Measurements from ENCODE around the gene ATF2. TPM values are rescaled to one million over a fixed set of nuclear protein-coding genes. Genes with fewer than 3 reads are reported as not detected.

ATF2 gene
- total and polyA plus RNA-seq, 2 experiments from 2014 or later = 23.0 to 53.5 TPM

DNA sequence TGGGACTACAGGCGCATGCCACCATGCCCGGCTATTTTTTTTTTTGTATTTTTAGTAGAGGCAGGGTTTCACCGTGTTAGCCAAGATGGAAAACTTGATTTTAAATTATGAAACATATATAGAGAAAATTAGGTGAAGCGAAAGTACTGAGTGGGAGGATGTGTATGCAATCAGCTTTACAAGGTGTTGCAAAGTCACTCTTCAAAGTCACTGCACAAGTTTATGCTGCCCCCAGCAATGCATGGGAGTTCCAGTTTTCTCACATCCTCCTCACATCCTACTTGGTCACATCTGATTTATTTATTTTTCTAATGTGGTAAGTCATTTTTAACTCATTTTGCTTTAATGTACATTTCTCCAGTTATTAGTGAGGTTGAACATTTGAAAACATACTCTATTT is 113.7 kb downstream of the ATF2 start:
- Histone ChIP-seq H2AFZ (no peak overlapping the region), H3K79me2 (no peaks in the 10 kb centered on the region), H3K9me2 (replicated peaks; ENCODE audit: insufficient read depth) (no peaks in the 10 kb centered on the region), H3K27me3 (no peaks in the 10 kb centered on the region), H3K9me3 (ENCODE audit: low read depth) (no peaks in the 10 kb centered on the region), H3K4me1 (ENCODE audit: insufficient read depth) (no peaks in the 10 kb centered on the region), H4K20me1 (ENCODE audit: insufficient read depth, poor library complexity, severe bottlenecking) (no peaks in the 10 kb centered on the region), H3K4me2 (no peak overlapping the region), H3K4me3 (no peak overlapping the region), H3K36me3 (replicated peaks; ENCODE audit: insufficient read depth, low read depth) (no peaks in the 10 kb centered on the region), H3K27ac (no peak overlapping the region)
- TF ChIP-seq CTCF (IDR thresholded peaks at IDR 0.05; ENCODE audit: poor library complexity) (no peak), EZH2 (IDR thresholded peaks at IDR 0.05; ENCODE audit: borderline replicate concordance) (no peak), EZH2phosphoT487 (IDR thresholded peaks at IDR 0.05; ENCODE audit: low read depth, severe bottlenecking, unreplicated experiment) (no peak)
- WGBS (ENCODE audit: low lambda C conversion rate, missing lambda C conversion rate) = 96% methylated on average over 4 of the region's 4 CpGs
- no peak for DNase-seq (ENCODE audit: low spot score)

DNA sequence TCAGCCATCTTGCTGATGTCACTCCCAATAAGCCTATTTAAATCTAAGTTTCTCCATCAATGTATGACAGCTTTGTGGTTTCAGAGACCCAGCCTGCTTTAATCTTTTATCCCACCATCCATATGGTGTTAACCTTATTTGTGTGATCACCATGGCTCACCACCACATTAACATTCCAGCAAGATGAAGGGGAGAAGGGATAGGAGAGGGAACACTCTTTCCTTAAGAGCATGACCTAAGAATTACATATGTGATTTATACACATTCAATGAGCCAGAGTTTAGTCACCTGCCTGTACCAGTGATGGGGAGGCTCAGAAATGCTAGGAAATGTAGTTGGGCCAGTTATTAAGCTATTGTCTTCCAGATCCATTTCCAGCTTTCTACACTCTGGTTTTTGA is 118.3 kb downstream of the ATF2 start:
- Histone ChIP-seq H3K4me2 (no peak overlapping the region), H3K4me1 (ENCODE audit: insufficient read depth) (no peaks in the 10 kb centered on the region), H4K20me1 (ENCODE audit: insufficient read depth, poor library complexity, severe bottlenecking) (no peaks in the 10 kb centered on the region), H3K9me3 (ENCODE audit: low read depth) (no peaks in the 10 kb centered on the region), H3K27ac (no peak overlapping the region), H3K79me2 (no peaks in the 10 kb centered on the region), H2AFZ (no peak overlapping the region), H3K27me3 (no peaks in the 10 kb centered on the region), H3K36me3 (replicated peaks; ENCODE audit: insufficient read depth, low read depth) (no peaks in the 10 kb centered on the region), H3K9me2 (replicated peaks; ENCODE audit: insufficient read depth) (no peaks in the 10 kb centered on the region), H3K4me3 (no peak overlapping the region)
- TF ChIP-seq CTCF (IDR thresholded peaks at IDR 0.05; ENCODE audit: poor library complexity) = no peak
- no peak for TF ChIP-seq EZH2 (IDR thresholded peaks at IDR 0.05; ENCODE audit: borderline replicate concordance)
- no peak for DNase-seq (ENCODE audit: low spot score)

DNA sequence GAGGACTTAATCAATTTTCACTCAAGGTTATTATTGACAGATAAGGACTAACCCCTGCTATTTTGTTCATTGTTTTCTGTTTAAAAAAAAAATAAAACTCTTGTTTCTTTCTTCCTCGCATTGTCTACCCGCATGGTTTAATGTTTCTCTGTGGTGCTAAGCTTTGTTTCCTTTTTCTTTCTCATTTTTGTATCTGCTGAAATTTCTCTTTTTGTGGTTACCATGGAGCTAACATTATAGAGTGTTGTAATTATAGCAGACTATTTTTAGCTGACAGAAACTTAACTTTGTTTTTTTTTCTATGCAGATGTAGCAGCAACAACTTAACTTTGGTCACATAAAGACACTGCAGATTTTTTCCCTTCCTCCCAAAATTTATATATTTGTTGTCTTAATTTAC is 119.7 kb downstream of the ATF2 start:
- TF ChIP-seq EZH2 (IDR thresholded peaks at IDR 0.05; ENCODE audit: borderline replicate concordance) (no peak), CTCF (IDR thresholded peaks at IDR 0.05; ENCODE audit: poor library complexity) (no peak), EZH2phosphoT487 (IDR thresholded peaks at IDR 0.05; ENCODE audit: low read depth, severe bottlenecking, unreplicated experiment) (no peak)
- WGBS (ENCODE audit: low lambda C conversion rate, missing lambda C conversion rate) = 89% methylated on average over 2 of the region's 2 CpGs
- Histone ChIP-seq H4K20me1 (ENCODE audit: insufficient read depth, poor library complexity, severe bottlenecking) (no peaks in the 10 kb centered on the region), H3K9me2 (replicated peaks; ENCODE audit: insufficient read depth) (no peaks in the 10 kb centered on the region), H3K4me2 (no peak overlapping the region), H3K9me3 (ENCODE audit: low read depth) (no peaks in the 10 kb centered on the region), H3K36me3 (replicated peaks; ENCODE audit: insufficient read depth, low read depth) (no peaks in the 10 kb centered on the region), H2AFZ (no peak overlapping the region), H3K27ac (no peak overlapping the region), H3K4me1 (ENCODE audit: insufficient read depth) (no peaks in the 10 kb centered on the region), H3K27me3 (no peaks in the 10 kb centered on the region), H3K4me3 (no peak overlapping the region), H3K79me2 (no peaks in the 10 kb centered on the region)
- DNase-seq (ENCODE audit: low spot score) = no peak

GRCh38 chr2:175039490-175039889 is 128.5 kb downstream of the ATF2 start:
- H3K4me3 ChIP-seq = no peak overlapping the region
- no peak overlapping the region for H2AFZ ChIP-seq
- no peaks in the 10 kb centered on the region for H3K9me2 ChIP-seq (replicated peaks; ENCODE audit: insufficient read depth)
- no peaks in the 10 kb centered on the region for H3K79me2 ChIP-seq
- TF ChIP-seq CTCF (IDR thresholded peaks at IDR 0.05; ENCODE audit: poor library complexity) (no peak), EZH2 (IDR thresholded peaks at IDR 0.05; ENCODE audit: borderline replicate concordance) (no peak), EZH2phosphoT487 (IDR thresholded peaks at IDR 0.05; ENCODE audit: low read depth, severe bottlenecking, unreplicated experiment) (no peak)
- no peaks in the 10 kb centered on the region for H4K20me1 ChIP-seq (ENCODE audit: insufficient read depth, poor library complexity, severe bottlenecking)
- no peaks in the 10 kb centered on the region for H3K36me3 ChIP-seq (replicated peaks; ENCODE audit: insufficient read depth, low read depth)
- no peaks in the 10 kb centered on the region for H3K27me3 ChIP-seq
- no peak overlapping the region for H3K27ac ChIP-seq
- H3K4me2 ChIP-seq = no peak overlapping the region
- no peak for DNase-seq (ENCODE audit: low spot score)
- no peaks in the 10 kb centered on the region for H3K4me1 ChIP-seq (ENCODE audit: insufficient read depth)
- H3K9me3 ChIP-seq (ENCODE audit: low read depth) = no peaks in the 10 kb centered on the region
- WGBS (ENCODE audit: low lambda C conversion rate, missing lambda C conversion rate) = 84% methylated on average over 3 of the region's 3 CpGs
